ENCODE results near the gene FAHD1. TPM values are rescaled to one million over a fixed set of nuclear protein-coding genes. Genes with fewer than 3 reads are reported as not detected.

Gene FAHD1
- total and polyA plus RNA-seq, 9 of the 15 experiments (the other 6 are each of a cell fraction or from before 2014, with no cell fraction given): 2.2 to 20.9 (median 10.7) TPM

DNA sequence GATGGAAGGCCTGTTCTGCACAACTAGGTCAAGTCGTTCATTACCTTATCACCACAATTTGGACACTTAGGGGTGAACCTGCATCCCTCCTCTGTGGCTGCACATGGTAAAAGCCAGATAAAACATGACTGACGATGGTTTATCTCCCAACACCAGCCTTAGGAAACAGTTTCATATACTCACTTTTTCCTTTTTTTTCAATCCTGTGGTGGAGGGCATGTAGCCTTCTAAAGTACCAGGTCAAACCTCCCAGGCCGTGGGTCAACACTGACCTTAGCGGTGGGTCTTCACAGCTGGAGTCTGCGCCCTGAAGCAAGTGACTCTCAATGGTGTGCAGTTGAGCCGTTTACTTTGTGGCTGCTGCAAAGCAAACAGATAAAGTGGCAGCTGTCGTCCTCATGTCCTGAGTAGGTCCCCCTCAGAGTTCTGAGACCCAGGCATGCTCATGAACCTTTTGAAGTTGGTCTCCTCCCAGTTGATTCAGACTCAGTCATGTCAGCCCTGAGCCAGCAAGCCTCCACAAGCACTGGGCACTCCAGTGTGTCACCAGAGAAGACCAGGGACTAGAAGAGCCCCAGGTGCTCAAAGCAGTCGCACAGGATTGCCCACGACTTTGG, 5.9 kb downstream of the FAHD1 start (continued):
- TF ChIP-seq, protein P1, sequence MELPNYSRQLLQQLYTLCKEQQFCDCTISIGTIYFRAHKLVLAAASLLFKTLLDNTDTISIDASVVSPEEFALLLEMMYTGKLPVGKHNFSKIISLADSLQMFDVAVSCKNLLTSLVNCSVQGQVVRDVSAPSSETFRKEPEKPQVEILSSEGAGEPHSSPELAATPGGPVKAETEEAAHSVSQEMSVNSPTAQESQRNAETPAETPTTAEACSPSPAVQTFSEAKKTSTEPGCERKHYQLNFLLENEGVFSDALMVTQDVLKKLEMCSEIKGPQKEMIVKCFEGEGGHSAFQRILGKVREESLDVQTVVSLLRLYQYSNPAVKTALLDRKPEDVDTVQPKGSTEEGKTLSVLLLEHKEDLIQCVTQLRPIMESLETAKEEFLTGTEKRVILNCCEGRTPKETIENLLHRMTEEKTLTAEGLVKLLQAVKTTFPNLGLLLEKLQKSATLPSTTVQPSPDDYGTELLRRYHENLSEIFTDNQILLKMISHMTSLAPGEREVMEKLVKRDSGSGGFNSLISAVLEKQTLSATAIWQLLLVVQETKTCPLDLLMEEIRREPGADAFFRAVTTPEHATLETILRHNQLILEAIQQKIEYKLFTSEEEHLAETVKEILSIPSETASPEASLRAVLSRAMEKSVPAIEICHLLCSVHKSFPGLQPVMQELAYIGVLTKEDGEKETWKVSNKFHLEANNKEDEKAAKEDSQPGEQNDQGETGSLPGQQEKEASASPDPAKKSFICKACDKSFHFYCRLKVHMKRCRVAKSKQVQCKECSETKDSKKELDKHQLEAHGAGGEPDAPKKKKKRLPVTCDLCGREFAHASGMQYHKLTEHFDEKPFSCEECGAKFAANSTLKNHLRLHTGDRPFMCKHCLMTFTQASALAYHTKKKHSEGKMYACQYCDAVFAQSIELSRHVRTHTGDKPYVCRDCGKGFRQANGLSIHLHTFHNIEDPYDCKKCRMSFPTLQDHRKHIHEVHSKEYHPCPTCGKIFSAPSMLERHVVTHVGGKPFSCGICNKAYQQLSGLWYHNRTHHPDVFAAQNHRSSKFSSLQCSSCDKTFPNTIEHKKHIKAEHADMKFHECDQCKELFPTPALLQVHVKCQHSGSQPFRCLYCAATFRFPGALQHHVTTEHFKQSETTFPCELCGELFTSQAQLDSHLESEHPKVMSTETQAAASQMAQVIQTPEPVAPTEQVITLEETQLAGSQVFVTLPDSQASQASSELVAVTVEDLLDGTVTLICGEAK (IDR thresholded peaks at IDR 0.05): no peak
- TF ChIP-seq, protein P1 (CRISPR knock-in tag; IDR thresholded peaks at IDR 0.05): no peak
- TF ChIP-seq ZNF699 (CRISPR knock-in tag; IDR thresholded peaks at IDR 0.05; ENCODE audit: insufficient replicate concordance) (no peak), RFX1 (IDR thresholded peaks at IDR 0.05) (no peak), ZNF644 (tag; IDR thresholded peaks at IDR 0.05; ENCODE audit: low read depth) (0 out of 2 replicates have a peak, but pooled peaks have one; percentile 75)
- TF ChIP-seq, protein P2, sequence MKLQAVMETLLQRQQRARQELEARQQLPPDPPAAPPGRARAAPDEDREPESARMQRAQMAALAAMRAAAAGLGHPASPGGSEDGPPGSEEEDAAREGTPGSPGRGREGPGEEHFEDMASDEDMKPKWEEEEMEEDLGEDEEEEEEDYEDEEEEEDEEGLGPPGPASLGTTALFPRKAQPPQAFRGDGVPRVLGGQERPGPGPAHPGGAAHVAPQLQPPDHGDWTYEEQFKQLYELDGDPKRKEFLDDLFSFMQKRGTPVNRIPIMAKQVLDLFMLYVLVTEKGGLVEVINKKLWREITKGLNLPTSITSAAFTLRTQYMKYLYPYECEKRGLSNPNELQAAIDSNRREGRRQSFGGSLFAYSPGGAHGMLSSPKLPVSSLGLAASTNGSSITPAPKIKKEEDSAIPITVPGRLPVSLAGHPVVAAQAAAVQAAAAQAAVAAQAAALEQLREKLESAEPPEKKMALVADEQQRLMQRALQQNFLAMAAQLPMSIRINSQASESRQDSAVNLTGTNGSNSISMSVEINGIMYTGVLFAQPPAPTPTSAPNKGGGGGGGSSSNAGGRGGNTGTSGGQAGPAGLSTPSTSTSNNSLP (IDR thresholded peaks at IDR 0.05; ENCODE audit: borderline replicate concordance, low read depth, low read length): no peak
- TF ChIP-seq, protein P3, sequence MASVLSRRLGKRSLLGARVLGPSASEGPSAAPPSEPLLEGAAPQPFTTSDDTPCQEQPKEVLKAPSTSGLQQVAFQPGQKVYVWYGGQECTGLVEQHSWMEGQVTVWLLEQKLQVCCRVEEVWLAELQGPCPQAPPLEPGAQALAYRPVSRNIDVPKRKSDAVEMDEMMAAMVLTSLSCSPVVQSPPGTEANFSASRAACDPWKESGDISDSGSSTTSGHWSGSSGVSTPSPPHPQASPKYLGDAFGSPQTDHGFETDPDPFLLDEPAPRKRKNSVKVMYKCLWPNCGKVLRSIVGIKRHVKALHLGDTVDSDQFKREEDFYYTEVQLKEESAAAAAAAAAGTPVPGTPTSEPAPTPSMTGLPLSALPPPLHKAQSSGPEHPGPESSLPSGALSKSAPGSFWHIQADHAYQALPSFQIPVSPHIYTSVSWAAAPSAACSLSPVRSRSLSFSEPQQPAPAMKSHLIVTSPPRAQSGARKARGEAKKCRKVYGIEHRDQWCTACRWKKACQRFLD (CRISPR knock-in tag; IDR thresholded peaks at IDR 0.05): peak; percentile 96
- TF ChIP-seq, protein P4, sequence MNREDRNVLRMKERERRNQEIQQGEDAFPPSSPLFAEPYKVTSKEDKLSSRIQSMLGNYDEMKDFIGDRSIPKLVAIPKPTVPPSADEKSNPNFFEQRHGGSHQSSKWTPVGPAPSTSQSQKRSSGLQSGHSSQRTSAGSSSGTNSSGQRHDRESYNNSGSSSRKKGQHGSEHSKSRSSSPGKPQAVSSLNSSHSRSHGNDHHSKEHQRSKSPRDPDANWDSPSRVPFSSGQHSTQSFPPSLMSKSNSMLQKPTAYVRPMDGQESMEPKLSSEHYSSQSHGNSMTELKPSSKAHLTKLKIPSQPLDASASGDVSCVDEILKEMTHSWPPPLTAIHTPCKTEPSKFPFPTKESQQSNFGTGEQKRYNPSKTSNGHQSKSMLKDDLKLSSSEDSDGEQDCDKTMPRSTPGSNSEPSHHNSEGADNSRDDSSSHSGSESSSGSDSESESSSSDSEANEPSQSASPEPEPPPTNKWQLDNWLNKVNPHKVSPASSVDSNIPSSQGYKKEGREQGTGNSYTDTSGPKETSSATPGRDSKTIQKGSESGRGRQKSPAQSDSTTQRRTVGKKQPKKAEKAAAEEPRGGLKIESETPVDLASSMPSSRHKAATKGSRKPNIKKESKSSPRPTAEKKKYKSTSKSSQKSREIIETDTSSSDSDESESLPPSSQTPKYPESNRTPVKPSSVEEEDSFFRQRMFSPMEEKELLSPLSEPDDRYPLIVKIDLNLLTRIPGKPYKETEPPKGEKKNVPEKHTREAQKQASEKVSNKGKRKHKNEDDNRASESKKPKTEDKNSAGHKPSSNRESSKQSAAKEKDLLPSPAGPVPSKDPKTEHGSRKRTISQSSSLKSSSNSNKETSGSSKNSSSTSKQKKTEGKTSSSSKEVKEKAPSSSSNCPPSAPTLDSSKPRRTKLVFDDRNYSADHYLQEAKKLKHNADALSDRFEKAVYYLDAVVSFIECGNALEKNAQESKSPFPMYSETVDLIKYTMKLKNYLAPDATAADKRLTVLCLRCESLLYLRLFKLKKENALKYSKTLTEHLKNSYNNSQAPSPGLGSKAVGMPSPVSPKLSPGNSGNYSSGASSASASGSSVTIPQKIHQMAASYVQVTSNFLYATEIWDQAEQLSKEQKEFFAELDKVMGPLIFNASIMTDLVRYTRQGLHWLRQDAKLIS (CRISPR knock-in tag; IDR thresholded peaks at IDR 0.05): no peak

Measured in K562 (cell line).